Coronary artery (tissue), 2 donors: ENCODE measurements around the gene FMO5.
A peak's percentile ranks its signal among the peaks of the same experiment; 100 is the strongest.

ENCODE experiments used
- DNase-seq: peaks from one replicate; pipeline ENCODE4 v3.0.0-alpha.2; 2017; ENCODE audit warnings: low spot score
- H3K27ac ChIP-seq, 2 donors: fragments of 200-600 bp; sonication (generic); one replicate each; pipeline ENCODE4 v1.5.1; 2016 to 2019
- H3K4me3 ChIP-seq: fragments of 200-600 bp; sonication (generic); 2 replicates; pipeline ENCODE4 v1.5.1; 2016; ENCODE audit warnings: mild to moderate bottlenecking, moderate library complexity
- CTCF ChIP-seq: fragments of 200-600 bp; sonication (generic); IDR thresholded peaks from one replicate; pipeline ENCODE4 v1.5.1; 2019; ENCODE audit warnings: antibody characterized with exemption

The FMO5 gene

GRCh38 chr1:147223740-147224615 is 1.2 kb downstream of the FMO5 start:
- no peak for TF ChIP-seq CTCF
- peak overlapping the region in 1 of 2 donors; percentile 20 for H3K27ac ChIP-seq
- no peak for DNase-seq
- H3K4me3 ChIP-seq, result no peak overlapping the region

GRCh38 chr1:147218606-147219005 is 6.5 kb downstream of the FMO5 start:
- no peak overlapping the region for H3K27ac ChIP-seq
- no peak overlapping the region for H3K4me3 ChIP-seq
- DNase-seq, result no peak
- no peak for TF ChIP-seq CTCF

GRCh38 chr1:147217141-147217540 is 8.0 kb downstream of the FMO5 start:
- no peak for TF ChIP-seq CTCF
- DNase-seq, result no peak
- Histone ChIP-seq H3K27ac (no peak overlapping the region), H3K4me3 (no peak overlapping the region)

GRCh38 chr1:147216124-147216523 is 9.0 kb downstream of the FMO5 start:
- Histone ChIP-seq H3K27ac (no peak overlapping the region), H3K4me3 (no peak overlapping the region)
- DNase-seq, result no peak
- no peak for TF ChIP-seq CTCF

GRCh38 chr1:147215540-147215916 is 9.6 kb downstream of the FMO5 start:
- H3K4me3 ChIP-seq, result no peak overlapping the region
- DNase-seq, result no peak
- no peak overlapping the region for H3K27ac ChIP-seq
- TF ChIP-seq CTCF, result no peak

GRCh38 chr1:147214842-147215539 is 10.1 kb downstream of the FMO5 start:
- no peak for DNase-seq
- H3K27ac ChIP-seq, result no peak overlapping the region
- no peak for TF ChIP-seq CTCF
- no peak overlapping the region for H3K4me3 ChIP-seq

GRCh38 chr1:147214325-147214724 is 10.8 kb downstream of the FMO5 start:
- no peak for DNase-seq
- H3K4me3 ChIP-seq, result no peak overlapping the region
- H3K27ac ChIP-seq, result no peak overlapping the region
- no peak for TF ChIP-seq CTCF
